Measurements from ENCODE around the gene ATP13A2. TPM values are rescaled to one million over a fixed set of nuclear protein-coding genes. Genes with fewer than 3 reads are reported as not detected.
A peak's percentile ranks its signal among the peaks of the same experiment; 100 is the strongest.

ATP13A2 gene
- total RNA-seq, 1 experiment from 2014 or later: 48.4 TPM

GRCh38 chr1:17016317-17016661 is 4.6 kb upstream of the ATP13A2 start:
- no peaks in the 10 kb centered on the region for H3K27me3 ChIP-seq (ENCODE audit: low read length)
- DNase-seq (peak; percentile 50), ATAC-seq (peak; percentile 17)
- peaks cover 6% of the 10 kb centered on the region for H3F3A ChIP-seq (ENCODE audit: low read length, unreplicated experiment)
- no peaks in the 10 kb centered on the region for H3K9me3 ChIP-seq (ENCODE audit: low read length)
- no peak overlapping the region for H3K27ac ChIP-seq (ENCODE audit: low read length)
- H3K4me3 ChIP-seq (ENCODE audit: low read length): no peak overlapping the region
- ChIA-PET POLR2A (ENCODE audit: unreplicated experiment) (no interaction called here), CTCF (no interaction called here)
- TF ChIP-seq EZH2 (IDR thresholded peaks at IDR 0.05; ENCODE audit: low read length, unreplicated experiment) (no peak), EZH2phosphoT487 (IDR thresholded peaks at IDR 0.05; ENCODE audit: borderline replicate concordance, low read length) (no peak)
- TF ChIP-seq, protein P1, sequence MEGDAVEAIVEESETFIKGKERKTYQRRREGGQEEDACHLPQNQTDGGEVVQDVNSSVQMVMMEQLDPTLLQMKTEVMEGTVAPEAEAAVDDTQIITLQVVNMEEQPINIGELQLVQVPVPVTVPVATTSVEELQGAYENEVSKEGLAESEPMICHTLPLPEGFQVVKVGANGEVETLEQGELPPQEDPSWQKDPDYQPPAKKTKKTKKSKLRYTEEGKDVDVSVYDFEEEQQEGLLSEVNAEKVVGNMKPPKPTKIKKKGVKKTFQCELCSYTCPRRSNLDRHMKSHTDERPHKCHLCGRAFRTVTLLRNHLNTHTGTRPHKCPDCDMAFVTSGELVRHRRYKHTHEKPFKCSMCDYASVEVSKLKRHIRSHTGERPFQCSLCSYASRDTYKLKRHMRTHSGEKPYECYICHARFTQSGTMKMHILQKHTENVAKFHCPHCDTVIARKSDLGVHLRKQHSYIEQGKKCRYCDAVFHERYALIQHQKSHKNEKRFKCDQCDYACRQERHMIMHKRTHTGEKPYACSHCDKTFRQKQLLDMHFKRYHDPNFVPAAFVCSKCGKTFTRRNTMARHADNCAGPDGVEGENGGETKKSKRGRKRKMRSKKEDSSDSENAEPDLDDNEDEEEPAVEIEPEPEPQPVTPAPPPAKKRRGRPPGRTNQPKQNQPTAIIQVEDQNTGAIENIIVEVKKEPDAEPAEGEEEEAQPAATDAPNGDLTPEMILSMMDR (conservative IDR thresholded peaks at IDR 0.05; ENCODE audit: low read depth, low read length): no peak
- H4K20me1 ChIP-seq (ENCODE audit: low read length): no peaks in the 10 kb centered on the region
- no peaks in the 10 kb centered on the region for H3K9me2 ChIP-seq (replicated peaks; ENCODE audit: low read length)
- peaks cover 29% of the 10 kb centered on the region for H3K36me3 ChIP-seq (ENCODE audit: low read depth, low read length)
- peaks cover 7% of the 10 kb centered on the region; the same call in 1 of the 2 replicates for H3K4me1 ChIP-seq (ENCODE audit: insufficient read depth, low read length)
- H2AFZ ChIP-seq (ENCODE audit: low read length): no peak overlapping the region
- H3K79me2 ChIP-seq (ENCODE audit: low read length): 0 out of 2 replicates have a peak, but pooled peaks cover 2% of the 10 kb centered on the region
- intact Hi-C loops (cut with micrococcal nuclease): no loop called here
- TSS peak; percentile 25 for BruUV-seq (replicated peaks)
- H3K4me2 ChIP-seq (ENCODE audit: low read length): no peak overlapping the region
- no peak overlapping the region for H3K9ac ChIP-seq (ENCODE audit: low read length)

- peaks cover 17% of the 10 kb centered on the region; the same call in 1 of the 2 replicates for H3K36me3 ChIP-seq (ENCODE audit: low read depth, low read length)
- ATAC-seq (no peak), DNase-seq (no peak)
- no peak overlapping the region for H3K27ac ChIP-seq (ENCODE audit: low read length)
- intact Hi-C loops (cut with micrococcal nuclease): no loop called here
- peaks cover 6% of the 10 kb centered on the region for H3F3A ChIP-seq (ENCODE audit: low read length, unreplicated experiment)
- TF ChIP-seq, protein P1 (conservative IDR thresholded peaks at IDR 0.05; ENCODE audit: low read depth, low read length): no peak
- TF ChIP-seq EZH2phosphoT487 (IDR thresholded peaks at IDR 0.05; ENCODE audit: borderline replicate concordance, low read length) (no peak), EZH2 (IDR thresholded peaks at IDR 0.05; ENCODE audit: low read length, unreplicated experiment) (no peak)
- H4K20me1 ChIP-seq (ENCODE audit: low read length): no peaks in the 10 kb centered on the region
- H3K9me2 ChIP-seq (replicated peaks; ENCODE audit: low read length): no peaks in the 10 kb centered on the region
- H3K9me3 ChIP-seq (ENCODE audit: low read length): no peaks in the 10 kb centered on the region
- H3K9ac ChIP-seq (ENCODE audit: low read length): no peak overlapping the region
- POLR2A ChIA-PET (ENCODE audit: unreplicated experiment): no interaction called here
- peaks cover 18% of the 10 kb centered on the region for H3K4me1 ChIP-seq (ENCODE audit: insufficient read depth, low read length)
- CTCF ChIA-PET: no interaction called here
- BruUV-seq (replicated peaks): no TSS peak
- H3K27me3 ChIP-seq (ENCODE audit: low read length): no peaks in the 10 kb centered on the region
- peaks cover 12% of the 10 kb centered on the region; the same call in 1 of the 2 replicates for H3K79me2 ChIP-seq (ENCODE audit: low read length)
- H3K4me2 ChIP-seq (ENCODE audit: low read length): no peak overlapping the region
- no peak overlapping the region for H2AFZ ChIP-seq (ENCODE audit: low read length)
- H3K4me3 ChIP-seq (ENCODE audit: low read length): no peak overlapping the region
Measured at GRCh38 chr1:17014671-17015567, 3.2 kb upstream of the ATP13A2 start.
